Activated T-helper 17 cell treated with anti-CD3 and anti-CD28 coated beads, Interleukin-2, amount 50 U/mL, for 72 hours (primary cell): ENCODE data around the gene ZSCAN26. TPM values are rescaled to one million over a fixed set of nuclear protein-coding genes. Genes with fewer than 3 reads are reported as not detected.
"Not testable (repeated sequence)": the region's sequence is repeated elsewhere in the genome, so short reads cannot be mapped to it uniquely, and the experiment has no call there.

Experiments used
- ATAC-seq: fragments of 150-1000 bp; cut with Tn5 transposase; replicated peaks from 2 replicates; pipeline ENCODE4 v1.10.0; 2021; ENCODE audit warnings: mild to moderate bottlenecking, moderate library complexity
- H3K27ac Mint-ChIP-seq: one replicate; pipeline ENCODE4 v1.8.0; 2022; ENCODE audit warnings: mixed read lengths
- H3K27me3 Mint-ChIP-seq: one replicate; pipeline ENCODE4 v1.8.0; 2022; ENCODE audit warnings: mixed read lengths
- H3K36me3 Mint-ChIP-seq: one replicate; pipeline ENCODE4 v1.8.0; 2022; ENCODE audit warnings: low read depth, mild to moderate bottlenecking, mixed read lengths
- H3K4me1 Mint-ChIP-seq: one replicate; pipeline ENCODE4 v1.8.0; 2022; ENCODE audit warnings: mixed read lengths
- H3K4me3 Mint-ChIP-seq: one replicate; pipeline ENCODE4 v1.8.0; 2022; ENCODE audit warnings: mild to moderate bottlenecking, mixed read lengths
- H3K9me3 Mint-ChIP-seq: one replicate; pipeline ENCODE4 v1.8.0; 2022; ENCODE audit warnings: mixed read lengths
- total RNA-seq, 2 donors: library from RNA; stranded (reverse); gene quantifications; one replicate each; pipeline ENCODE4 v1.2.3, GENCODE V29; 2022

The ZSCAN26 gene
- total RNA-seq, 2 donors from 2014 or later: 3.3 to 4.3 TPM

GRCh38 chr6:28277746-28278145 lies 10.8 kb downstream of the ZSCAN26 start:
- no peak for ATAC-seq
- no peak overlapping the region for H3K27ac Mint-ChIP-seq
- peaks cover 6% of the 10 kb centered on the region for H3K4me1 Mint-ChIP-seq
- peaks cover 11% of the 10 kb centered on the region for H3K27me3 Mint-ChIP-seq
- peaks cover 44% of the 10 kb centered on the region for H3K36me3 Mint-ChIP-seq
- H3K9me3 Mint-ChIP-seq: no peaks in the 10 kb centered on the region
- H3K4me3 Mint-ChIP-seq: no peak overlapping the region

GRCh38 chr6:28280595-28281287 lies 13.8 kb downstream of the ZSCAN26 start:
- Mint-ChIP-seq H3K9me3 (no peaks in the 10 kb centered on the region), H3K4me1 (no peaks in the 10 kb centered on the region), H3K27me3 (peaks cover 13% of the 10 kb centered on the region), H3K27ac (no peak overlapping the region), H3K36me3 (peaks cover 14% of the 10 kb centered on the region), H3K4me3 (peak overlapping the region; percentile 68)
- ATAC-seq: no peak

GRCh38 chr6:28281288-28282064 lies 14.5 kb downstream of the ZSCAN26 start, which contains the start of gene PGBD1:
TSS of gene PGBD1 (plus strand) at chr6:28281572. CDS start at chr6:28283814, 2,242 bp downstream.
- Mint-ChIP-seq H3K36me3 (peaks cover 9% of the 10 kb centered on the region), H3K9me3 (no peaks in the 10 kb centered on the region), H3K4me3 (peak within 1 kb of the TSS; percentile 68), H3K4me1 (no peaks in the 10 kb centered on the region), H3K27me3 (peaks cover 14% of the 10 kb centered on the region), H3K27ac (no peak within 1 kb of the TSS)
- peak; percentile 82 for ATAC-seq

- peaks cover 6% of the 10 kb centered on the region for H3K36me3 Mint-ChIP-seq
- ATAC-seq: no peak
- H3K9me3 Mint-ChIP-seq: no peaks in the 10 kb centered on the region
- H3K27ac Mint-ChIP-seq: no peak overlapping the region
- peaks cover 16% of the 10 kb centered on the region for H3K27me3 Mint-ChIP-seq
- H3K4me3 Mint-ChIP-seq: no peak overlapping the region
- H3K4me1 Mint-ChIP-seq: no peaks in the 10 kb centered on the region
Measured at GRCh38 chr6:28282926-28283325, 16.0 kb downstream of the ZSCAN26 start.

GRCh38 chr6:28291573-28291972 lies 24.6 kb downstream of the ZSCAN26 start:
- no peak overlapping the region for H3K27ac Mint-ChIP-seq
- ATAC-seq: no peak
- no peaks in the 10 kb centered on the region for H3K4me1 Mint-ChIP-seq
- no peaks in the 10 kb centered on the region for H3K9me3 Mint-ChIP-seq
- H3K4me3 Mint-ChIP-seq: no peak overlapping the region
- H3K27me3 Mint-ChIP-seq: peaks cover 2% of the 10 kb centered on the region
- H3K36me3 Mint-ChIP-seq: peaks cover 3% of the 10 kb centered on the region

- Mint-ChIP-seq H3K4me1 (no peaks in the 10 kb centered on the region), H3K27ac (no peak overlapping the region), H3K9me3 (no peaks in the 10 kb centered on the region), H3K27me3 (no peaks in the 10 kb centered on the region), H3K36me3 (no peaks in the 10 kb centered on the region), H3K4me3 (no peak overlapping the region)
- ATAC-seq: no peak
Measured at GRCh38 chr6:28295326-28295725, 28.4 kb downstream of the ZSCAN26 start.

- no peak for ATAC-seq
- H3K4me1 Mint-ChIP-seq: no peaks in the 10 kb centered on the region
- H3K27me3 Mint-ChIP-seq: no peaks in the 10 kb centered on the region
- no peaks in the 10 kb centered on the region for H3K9me3 Mint-ChIP-seq
- no peak overlapping the region for H3K4me3 Mint-ChIP-seq
- no peaks in the 10 kb centered on the region for H3K36me3 Mint-ChIP-seq
- H3K27ac Mint-ChIP-seq: no peak overlapping the region
Measured at GRCh38 chr6:28296520-28297060, 29.6 kb downstream of the ZSCAN26 start.

GRCh38 chr6:28303570-28303969 lies 36.6 kb downstream of the ZSCAN26 start:
- Mint-ChIP-seq H3K4me1 (peaks cover 14% of the 10 kb centered on the region), H3K9me3 (peaks cover 5% of the 10 kb centered on the region), H3K36me3 (no peaks in the 10 kb centered on the region), H3K4me3 (peak overlapping the region; percentile 37), H3K27me3 (peaks cover 4% of the 10 kb centered on the region), H3K27ac (peak overlapping the region; percentile 58)
- peak; percentile 82 for ATAC-seq

- not testable (repeated sequence) for H3K4me3 Mint-ChIP-seq, H3K27ac Mint-ChIP-seq, H3K9me3 Mint-ChIP-seq, ATAC-seq, H3K36me3 Mint-ChIP-seq
- Mint-ChIP-seq H3K4me1 (peaks cover 14% of the 10 kb centered on the region), H3K27me3 (peaks cover 22% of the 10 kb centered on the region)
Measured at GRCh38 chr6:28306363-28306762, 39.4 kb downstream of the ZSCAN26 start.

- Mint-ChIP-seq H3K36me3 (no peaks in the 10 kb centered on the region), H3K27me3 (peaks cover 36% of the 10 kb centered on the region), H3K9me3 (peaks cover 4% of the 10 kb centered on the region), H3K4me3 (no peak overlapping the region), H3K4me1 (no peaks in the 10 kb centered on the region), H3K27ac (no peak overlapping the region)
- ATAC-seq: no peak
Measured at GRCh38 chr6:28311139-28311823, 44.3 kb downstream of the ZSCAN26 start.

- no peaks in the 10 kb centered on the region for H3K4me1 Mint-ChIP-seq
Measured at GRCh38 chr6:28312939-28313338, 46.0 kb downstream of the ZSCAN26 start.

GRCh38 chr6:28315628-28316027 lies 48.7 kb downstream of the ZSCAN26 start:
- no peaks in the 10 kb centered on the region for H3K4me1 Mint-ChIP-seq

More at GRCh38 chr6:28312939-28313338, 46.0 kb downstream of the ZSCAN26 start:
- H3K4me3 Mint-ChIP-seq: no peak overlapping the region
- no peak overlapping the region for H3K27ac Mint-ChIP-seq
- H3K9me3 Mint-ChIP-seq: no peaks in the 10 kb centered on the region
- peaks cover 37% of the 10 kb centered on the region for H3K27me3 Mint-ChIP-seq
- H3K36me3 Mint-ChIP-seq: no peaks in the 10 kb centered on the region
- no peak for ATAC-seq

GRCh38 chr6:28317866-28318265 lies 50.9 kb downstream of the ZSCAN26 start:
- not testable (repeated sequence) for ATAC-seq, H3K9me3 Mint-ChIP-seq, H3K36me3 Mint-ChIP-seq, H3K4me1 Mint-ChIP-seq, H3K27ac Mint-ChIP-seq, H3K4me3 Mint-ChIP-seq
- H3K27me3 Mint-ChIP-seq: peaks cover 13% of the 10 kb centered on the region

More at GRCh38 chr6:28315628-28316027, 48.7 kb downstream of the ZSCAN26 start:
- no peak for ATAC-seq
- peaks cover 25% of the 10 kb centered on the region for H3K27me3 Mint-ChIP-seq
- no peaks in the 10 kb centered on the region for H3K36me3 Mint-ChIP-seq
- H3K9me3 Mint-ChIP-seq: no peaks in the 10 kb centered on the region
- H3K4me3 Mint-ChIP-seq: no peak overlapping the region
- no peak overlapping the region for H3K27ac Mint-ChIP-seq

- no peak for ATAC-seq
- Mint-ChIP-seq H3K9me3 (peaks cover 12% of the 10 kb centered on the region), H3K27ac (no peak overlapping the region), H3K27me3 (peaks cover 10% of the 10 kb centered on the region), H3K36me3 (no peaks in the 10 kb centered on the region), H3K4me1 (no peaks in the 10 kb centered on the region), H3K4me3 (no peak overlapping the region)
Measured at GRCh38 chr6:28322661-28323060, 55.7 kb downstream of the ZSCAN26 start.
